Neural crest cell (in vitro differentiated cells): ENCODE results near the gene ARFRP1. TPM values are rescaled to one million over a fixed set of nuclear protein-coding genes. Genes with fewer than 3 reads are reported as not detected.
A peak's percentile ranks its signal among the peaks of the same experiment; 100 is the strongest.

ENCODE experiments used
- DNase-seq: peaks from one replicate; pipeline ENCODE4 v3.0.0; 2021; ENCODE audit warnings: low read depth, mixed read lengths, low spot score
- H3K27ac Mint-ChIP-seq: one replicate; pipeline ENCODE4 v1.8.0; 2021; ENCODE audit warnings: mild to moderate bottlenecking, mixed read lengths; ENCODE audit not compliant: unreplicated experiment
- H3K27me3 Mint-ChIP-seq: 2 replicates; pipeline ENCODE4 v1.8.0; 2021; ENCODE audit warnings: low read depth, mild to moderate bottlenecking, mixed read lengths
- H3K36me3 Mint-ChIP-seq: 2 replicates; pipeline ENCODE4 v1.8.0; 2021; ENCODE audit warnings: low read depth, mild to moderate bottlenecking, mixed read lengths
- H3K4me1 Mint-ChIP-seq: 2 replicates; pipeline ENCODE4 v1.8.0; 2021; ENCODE audit warnings: mixed read lengths
- H3K4me3 Mint-ChIP-seq: one replicate; pipeline ENCODE4 v1.8.0; 2021; ENCODE audit warnings: mild to moderate bottlenecking, mixed read lengths
- H3K9me3 Mint-ChIP-seq: 2 replicates; pipeline ENCODE4 v1.8.0; 2021; ENCODE audit warnings: mixed read lengths
- total RNA-seq: library from RNA; stranded (reverse); gene quantifications from 2 replicates; pipeline ENCODE4 v1.2.1, GENCODE V29; 2021
- TF ChIP-seq, protein P1 (sequence below): fragments of 200-600 bp; sonication (generic); conservative IDR thresholded peaks from 2 replicates; pipeline ENCODE4 v1.5.0; 2021; ENCODE audit warnings: antibody characterized with exemption, mild to moderate bottlenecking

ARFRP1 gene
- total RNA-seq, 1 donor from 2014 or later, result 42.1 TPM

DNA sequence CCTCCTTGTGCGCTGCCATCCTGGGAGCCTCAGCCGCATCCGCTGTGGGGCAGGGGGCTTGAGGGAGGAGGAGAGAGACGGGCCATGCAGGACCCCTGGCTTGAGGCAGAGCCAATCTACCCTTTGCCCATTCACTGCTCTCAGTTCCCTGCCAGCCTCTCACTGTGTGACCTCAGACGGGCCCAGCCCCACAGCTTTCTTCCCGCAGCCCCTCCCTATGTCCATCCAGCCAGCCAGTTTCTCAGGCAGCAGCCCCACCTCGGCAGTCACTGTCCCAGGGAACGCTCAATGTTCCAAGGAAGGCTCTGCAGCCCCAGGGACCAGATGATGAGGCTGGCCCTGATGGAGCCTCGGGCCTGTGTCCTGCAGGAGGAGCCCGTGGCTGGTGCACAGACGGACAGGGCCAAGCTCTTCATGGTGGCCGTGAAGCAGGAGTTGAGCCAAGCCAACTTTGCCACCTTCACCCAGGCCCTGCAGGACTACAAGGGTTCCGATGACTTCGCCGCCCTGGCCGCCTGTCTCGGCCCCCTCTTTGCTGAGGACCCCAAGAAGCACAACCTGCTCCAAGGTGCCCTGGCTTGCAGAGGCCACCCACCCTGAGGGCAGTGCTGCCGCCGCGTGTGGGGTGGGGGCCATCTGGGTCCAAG is 15.2 kb downstream of the ARFRP1 start:
- no peak for DNase-seq
- Mint-ChIP-seq H3K36me3 (peaks cover 5% of the 10 kb centered on the region), H3K27ac (no peak overlapping the region), H3K4me3 (peak overlapping the region; percentile 74), H3K27me3 (peaks cover 6% of the 10 kb centered on the region), H3K9me3 (no peaks in the 10 kb centered on the region), H3K4me1 (no peaks in the 10 kb centered on the region)
- TF ChIP-seq, protein P1, sequence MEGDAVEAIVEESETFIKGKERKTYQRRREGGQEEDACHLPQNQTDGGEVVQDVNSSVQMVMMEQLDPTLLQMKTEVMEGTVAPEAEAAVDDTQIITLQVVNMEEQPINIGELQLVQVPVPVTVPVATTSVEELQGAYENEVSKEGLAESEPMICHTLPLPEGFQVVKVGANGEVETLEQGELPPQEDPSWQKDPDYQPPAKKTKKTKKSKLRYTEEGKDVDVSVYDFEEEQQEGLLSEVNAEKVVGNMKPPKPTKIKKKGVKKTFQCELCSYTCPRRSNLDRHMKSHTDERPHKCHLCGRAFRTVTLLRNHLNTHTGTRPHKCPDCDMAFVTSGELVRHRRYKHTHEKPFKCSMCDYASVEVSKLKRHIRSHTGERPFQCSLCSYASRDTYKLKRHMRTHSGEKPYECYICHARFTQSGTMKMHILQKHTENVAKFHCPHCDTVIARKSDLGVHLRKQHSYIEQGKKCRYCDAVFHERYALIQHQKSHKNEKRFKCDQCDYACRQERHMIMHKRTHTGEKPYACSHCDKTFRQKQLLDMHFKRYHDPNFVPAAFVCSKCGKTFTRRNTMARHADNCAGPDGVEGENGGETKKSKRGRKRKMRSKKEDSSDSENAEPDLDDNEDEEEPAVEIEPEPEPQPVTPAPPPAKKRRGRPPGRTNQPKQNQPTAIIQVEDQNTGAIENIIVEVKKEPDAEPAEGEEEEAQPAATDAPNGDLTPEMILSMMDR, result no peak

DNA sequence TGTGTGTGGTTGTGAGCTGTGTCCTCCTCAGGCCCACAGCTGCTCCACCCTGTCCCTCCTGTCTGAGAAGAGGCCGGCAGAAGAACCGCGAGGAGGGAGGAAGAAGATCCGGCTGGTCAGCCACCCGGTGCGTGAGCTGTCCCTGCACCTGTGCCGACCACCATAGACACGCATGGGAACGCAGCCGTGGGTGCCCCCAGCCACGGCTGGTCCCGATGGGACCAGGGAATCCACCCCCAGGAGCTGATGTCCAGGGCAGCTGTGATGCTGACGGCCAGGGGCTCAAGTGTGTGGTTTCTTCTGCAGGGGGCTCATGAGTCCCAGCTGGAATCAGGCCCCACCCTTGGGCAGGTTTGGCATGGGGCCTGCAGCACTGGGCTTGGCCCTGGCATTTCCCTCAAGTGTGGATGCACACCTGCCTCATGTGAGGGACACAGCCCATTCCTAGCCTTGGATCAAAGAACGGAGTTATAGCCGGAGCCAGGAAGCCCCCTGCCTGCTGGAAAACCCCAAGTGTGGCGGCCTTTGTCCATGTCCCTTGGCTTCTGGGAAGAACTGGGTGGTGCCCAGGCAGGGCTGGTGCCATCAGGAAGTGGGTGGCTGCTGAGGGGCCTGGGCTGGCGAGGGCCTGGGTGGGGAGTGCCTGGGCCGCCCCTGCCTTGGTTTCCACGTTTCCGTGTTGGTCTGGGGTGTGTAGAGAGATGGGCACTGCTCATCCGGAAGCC is 15.9 kb downstream of the ARFRP1 start:
- H3K27ac Mint-ChIP-seq, result no peak overlapping the region
- DNase-seq, result no peak
- peak overlapping the region; percentile 74 for H3K4me3 Mint-ChIP-seq
- TF ChIP-seq, protein P1, result no peak
- H3K9me3 Mint-ChIP-seq, result no peaks in the 10 kb centered on the region
- peaks cover 5% of the 10 kb centered on the region for H3K36me3 Mint-ChIP-seq
- peaks cover 6% of the 10 kb centered on the region for H3K27me3 Mint-ChIP-seq
- peaks cover 1% of the 10 kb centered on the region for H3K4me1 Mint-ChIP-seq

DNA sequence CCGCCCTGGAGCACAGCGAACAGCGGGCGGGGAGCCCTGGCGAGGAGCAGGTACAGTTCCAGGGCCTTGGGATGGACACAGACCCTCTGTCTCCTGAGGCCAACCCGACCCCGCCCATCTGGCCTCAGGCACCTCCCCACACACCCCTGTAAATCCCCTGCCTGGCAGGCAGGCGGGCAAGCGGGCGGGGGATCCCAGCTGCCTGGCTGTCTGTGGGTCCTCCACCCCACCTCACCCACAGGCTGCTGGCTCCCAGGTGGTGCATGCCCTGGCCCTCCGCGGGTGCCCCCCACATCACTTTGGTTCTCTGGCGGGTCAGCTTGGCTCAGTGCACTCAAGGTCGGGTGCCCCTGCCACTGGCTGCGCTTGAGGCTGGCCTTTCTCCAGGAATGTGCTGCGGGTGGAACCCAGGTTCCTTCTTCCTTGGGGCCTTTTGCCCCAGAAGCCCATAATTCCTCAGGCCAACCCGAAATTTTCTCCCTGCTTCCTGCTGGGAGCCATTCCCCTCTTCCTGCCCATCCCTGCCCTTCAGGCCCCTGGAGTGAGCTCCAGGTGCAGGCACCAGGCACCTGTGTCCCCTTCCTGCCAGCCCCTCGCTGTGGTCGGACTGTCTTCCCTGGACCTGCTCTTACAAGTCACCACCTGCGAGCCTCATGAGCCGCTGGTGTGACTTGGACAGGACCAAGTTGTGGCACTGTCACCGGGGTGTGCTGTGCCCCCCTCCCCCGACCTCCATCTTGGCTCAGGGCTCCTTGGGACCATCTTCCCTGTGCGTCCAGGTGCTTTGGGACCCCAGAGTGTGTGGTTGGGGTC is 16.7 kb downstream of the ARFRP1 start:
- Mint-ChIP-seq H3K4me3 (peak overlapping the region; percentile 74), H3K9me3 (no peaks in the 10 kb centered on the region)
- no peak for DNase-seq

DNA sequence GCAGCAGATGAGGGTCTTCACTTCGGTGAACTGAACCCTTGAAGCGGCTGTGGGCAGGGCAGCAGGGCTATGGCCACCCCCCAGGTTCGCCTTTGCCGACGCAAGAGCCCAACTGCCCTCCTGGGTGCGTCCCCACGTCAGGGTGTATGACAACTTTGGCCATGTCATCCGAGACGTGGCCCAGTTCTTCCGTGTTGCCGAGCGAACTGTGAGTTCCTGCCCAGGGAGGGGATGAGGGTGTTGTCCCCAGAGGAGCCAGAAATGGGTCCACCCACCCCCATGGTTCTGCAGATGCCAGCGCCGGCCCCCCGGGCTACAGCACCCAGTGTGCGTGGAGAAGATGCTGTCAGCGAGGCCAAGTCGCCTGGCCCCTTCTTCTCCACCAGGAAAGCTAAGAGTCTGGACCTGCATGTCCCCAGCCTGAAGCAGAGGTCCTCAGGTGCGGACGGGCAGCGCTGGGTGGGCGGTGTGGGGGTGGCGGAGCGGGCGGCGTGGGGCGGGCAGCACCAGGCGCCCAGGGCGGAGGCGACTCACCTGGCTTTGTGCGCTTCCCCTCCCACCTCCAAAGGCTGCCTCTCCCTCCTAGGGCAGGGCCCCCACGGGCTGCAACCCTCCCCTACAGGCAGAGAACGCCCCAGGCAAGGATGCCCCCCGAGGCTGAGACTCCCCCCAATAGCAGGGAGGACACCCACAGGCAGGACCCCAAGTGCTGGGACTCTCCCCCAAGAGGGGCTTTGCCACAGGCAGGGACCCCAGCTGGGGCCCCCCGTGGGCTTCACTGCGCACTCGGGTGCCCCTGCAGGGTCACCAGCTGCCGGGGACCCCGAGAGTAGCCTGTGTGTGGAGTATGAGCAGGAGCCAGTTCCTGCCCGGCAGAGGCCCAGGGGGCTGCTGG is 17.5 kb downstream of the ARFRP1 start:
- no peaks in the 10 kb centered on the region for H3K9me3 Mint-ChIP-seq
- DNase-seq, result no peak
- TF ChIP-seq, protein P1, result no peak

More for the DNA sequence above, 16.7 kb downstream of the ARFRP1 start:
- Mint-ChIP-seq H3K36me3 (peaks cover 5% of the 10 kb centered on the region), H3K27me3 (peaks cover 6% of the 10 kb centered on the region), H3K27ac (no peak overlapping the region), H3K4me1 (peaks cover 5% of the 10 kb centered on the region)
- TF ChIP-seq, protein P1, result no peak

More for the DNA sequence above, 17.5 kb downstream of the ARFRP1 start:
- peak overlapping the region; percentile 50 for H3K27ac Mint-ChIP-seq
- H3K4me3 Mint-ChIP-seq, result no peak overlapping the region
- H3K4me1 Mint-ChIP-seq, result peaks cover 5% of the 10 kb centered on the region
- peaks cover 5% of the 10 kb centered on the region for H3K36me3 Mint-ChIP-seq
- H3K27me3 Mint-ChIP-seq, result peaks cover 6% of the 10 kb centered on the region
